IMR-90 (cell line): ENCODE measurements around the gene C10orf67. TPM values are rescaled to one million over a fixed set of nuclear protein-coding genes. Genes with fewer than 3 reads are reported as not detected.
"Not testable (repeated sequence)": the region's sequence is repeated elsewhere in the genome, so short reads cannot be mapped to it uniquely, and the experiment has no call there.

Source experiments
- ATAC-seq: fragments of 200-7000 bp; cut with Tn5 transposase; 2 replicates; pipeline ENCODE4 v1.9.1; 2020; ENCODE audit warnings: low read depth, mild to moderate bottlenecking, moderate library complexity
- BruUV-seq: library from RNA; stranded (reverse); fragments of 400-500 nt; replicated peaks from 2 replicates; lab custom pipeline; 2021; lab: Mats Ljungman, UMichigan
- CTCF ChIA-PET: fragments of 300-600 bp; formaldehyde crosslinking; extraction: SDS; loops from one replicate; lab custom pipeline; 2021; ENCODE audit warnings: antibody characterized with exemption; lab: Yijun Ruan, JAX
- POLR2A ChIA-PET: fragments of 300-600 bp; sonication (Branson Sonifier 250); formaldehyde crosslinking; loops from one replicate; lab custom pipeline; 2022; ENCODE audit warnings: antibody characterized with exemption; ENCODE audit not compliant: unreplicated experiment; lab: Charles Lee
- DNase-seq: peaks from one replicate; pipeline ENCODE4 v3.0.0; 2013
- H2AFZ ChIP-seq: replicated peaks from 2 replicates; pipeline ENCODE3; 2013; ENCODE audit warnings: low read length, mild to moderate bottlenecking; ENCODE audit not compliant: poor library complexity
- H2AK5ac ChIP-seq: 2 replicates; pipeline ENCODE4 v1.6.1; 2013; ENCODE audit warnings: low read depth, low read length, inconsistent platforms
- H2AK9ac ChIP-seq: replicated peaks from 2 replicates; pipeline ENCODE3; 2013; ENCODE audit warnings: mild to moderate bottlenecking, low read depth, low read length, moderate library complexity; ENCODE audit not compliant: poor library complexity
- H2BK120ac ChIP-seq: 2 replicates; pipeline ENCODE4 v1.6.1; 2013; ENCODE audit warnings: low read depth, low read length, inconsistent platforms
- H2BK15ac ChIP-seq: 3 replicates; pipeline ENCODE4 v1.6.1; 2013; ENCODE audit warnings: low read depth, low read length, inconsistent platforms
- H2BK20ac ChIP-seq: 2 replicates; pipeline ENCODE4 v1.6.1; 2013; ENCODE audit warnings: low read depth, mild to moderate bottlenecking, inconsistent platforms, low read length, moderate library complexity
- H2BK5ac ChIP-seq: 2 replicates; pipeline ENCODE4 v1.6.1; 2013; ENCODE audit warnings: mild to moderate bottlenecking, low read depth, low read length, inconsistent platforms; ENCODE audit not compliant: poor library complexity, severe bottlenecking
- H3K14ac ChIP-seq: replicated peaks from 2 replicates; pipeline ENCODE4 v1.6.1; 2013; ENCODE audit warnings: low read depth, low read length, inconsistent platforms
- H3K18ac ChIP-seq: 2 replicates; pipeline ENCODE4 v1.6.1; 2013; ENCODE audit warnings: low read depth, low read length, control low read depth
- H3K23ac ChIP-seq: 2 replicates; pipeline ENCODE4 v1.6.1; 2013; ENCODE audit warnings: low read depth, low read length, inconsistent platforms
- H3K27ac ChIP-seq: 2 replicates; pipeline ENCODE4 v1.5.1; 2013; ENCODE audit warnings: mild to moderate bottlenecking, control low read depth, low read length; ENCODE audit not compliant: insufficient read depth
- H3K27me3 ChIP-seq: 2 replicates; pipeline ENCODE4 v1.6.1; 2013; ENCODE audit warnings: low read length; ENCODE audit not compliant: control insufficient read depth, insufficient read depth
- H3K36me3 ChIP-seq: 2 replicates; pipeline ENCODE4 v1.6.1; 2013; ENCODE audit warnings: low read length, mixed read lengths; ENCODE audit not compliant: control insufficient read depth, insufficient read depth
- H3K4ac ChIP-seq: 2 replicates; pipeline ENCODE4 v1.6.1; 2013; ENCODE audit warnings: low read depth, low read length, inconsistent platforms
- H3K4me1 ChIP-seq: 2 replicates; pipeline ENCODE4 v1.6.1; 2013; ENCODE audit warnings: low read length, mixed read lengths; ENCODE audit not compliant: control insufficient read depth, insufficient read depth
- H3K4me2 ChIP-seq: 2 replicates; pipeline ENCODE4 v1.6.1; 2013; ENCODE audit warnings: low read depth, mild to moderate bottlenecking, control low read depth, low read length, moderate library complexity
- H3K4me3 ChIP-seq: 2 replicates; pipeline ENCODE4 v1.5.1; 2013; ENCODE audit warnings: low read depth, mild to moderate bottlenecking, control low read depth, low read length, moderate library complexity; ENCODE audit not compliant: insufficient read depth
- H3K56ac ChIP-seq: 2 replicates; pipeline ENCODE4 v1.6.1; 2013; ENCODE audit warnings: low read length, inconsistent platforms; ENCODE audit not compliant: insufficient read depth; ENCODE audit errors: extremely low read depth
- H3K79me1 ChIP-seq, 2 experiments: 2 replicates each; pipeline ENCODE4 v1.6.1; 2013; ENCODE audit warnings: low read length in 2 of 2, inconsistent platforms in 1 of 2, low read depth in 1 of 2
- H3K9ac ChIP-seq: 2 replicates; pipeline ENCODE4 v1.6.1; 2013; ENCODE audit warnings: low read depth, low read length, control low read depth
- H3K9me1 ChIP-seq: 2 replicates; pipeline ENCODE4 v1.6.1; 2013; ENCODE audit warnings: low read length, inconsistent platforms; ENCODE audit not compliant: insufficient read depth
- H3K9me3 ChIP-seq: 2 replicates; pipeline ENCODE4 v1.6.1; 2013; ENCODE audit warnings: low read length; ENCODE audit not compliant: control insufficient read depth, insufficient read depth
- H4K20me1 ChIP-seq: 2 replicates; pipeline ENCODE4 v1.6.1; 2013; ENCODE audit warnings: low read length, inconsistent platforms; ENCODE audit not compliant: insufficient read depth
- H4K5ac ChIP-seq: 2 replicates; pipeline ENCODE4 v1.6.1; 2013; ENCODE audit warnings: mild to moderate bottlenecking, low read depth, low read length, control low read depth
- H4K8ac ChIP-seq, 2 experiments: 2 replicates each; pipeline ENCODE4 v1.6.1; 2013; ENCODE audit warnings: low read depth in 2 of 2, low read length in 2 of 2, control low read depth in 1 of 2, inconsistent platforms in 1 of 2
- H4K91ac ChIP-seq: 2 replicates; pipeline ENCODE4 v1.6.1; 2013; ENCODE audit warnings: low read depth, low read length, inconsistent platforms; ENCODE audit not compliant: insufficient read depth
- WGBS, 2 experiments: methylation state at CpG; one replicate each; pipeline versions ENCODE4 v1.1.5 to v1.1.7; 2013; ENCODE audit warnings: missing lambda C conversion rate in 2 of 2; ENCODE audit not compliant: insufficient read length in 1 of 2; ENCODE audit errors: extremely low coverage in 2 of 2; 5-methylcytosine and 5-hydroxymethylcytosine counted together
- dilution Hi-C: fragments of 300-500 bp; cut with HindIII; formaldehyde crosslinking; loops from one replicate; pipeline ENCODE4 v1.14.3; 2018; ENCODE audit warnings: low sequenced_read_pairs; ENCODE audit not compliant: unreplicated experiment
- in situ Hi-C: fragments of 300-500 bp; cut with MboI; formaldehyde crosslinking; loops from 3 replicates; pipeline ENCODE4 v1.14.3; 2019; ENCODE audit warnings: low sequenced_read_pairs, inconsistent platforms, mixed read lengths
- intact Hi-C: fragments of 100-400 bp; cut with micrococcal nuclease; formaldehyde crosslinking; loops from 2 replicates; pipeline ENCODE4 v1.10.0; 2022
- polyA plus RNA-seq, 3 experiments: library from polyadenylated mRNA; depleted of rRNA; stranded (reverse); fragments of >200 nt; gene quantifications; 2 replicates each; pipeline ENCODE4 v1.2.3, GENCODE V29; 2012; ENCODE audit warnings: low replicate concordance in 1 of 3
- total RNA-seq: library from RNA; depleted of rRNA; stranded (reverse); fragments of >200 nt; gene quantifications from 2 replicates; pipeline ENCODE4 v1.2.3, GENCODE V29; 2012

C10orf67 gene
- total and polyA plus RNA-seq, 2 of the 4 experiments (the other 2 are of a cell fraction): 0.15 to 0.18 TPM

DNA sequence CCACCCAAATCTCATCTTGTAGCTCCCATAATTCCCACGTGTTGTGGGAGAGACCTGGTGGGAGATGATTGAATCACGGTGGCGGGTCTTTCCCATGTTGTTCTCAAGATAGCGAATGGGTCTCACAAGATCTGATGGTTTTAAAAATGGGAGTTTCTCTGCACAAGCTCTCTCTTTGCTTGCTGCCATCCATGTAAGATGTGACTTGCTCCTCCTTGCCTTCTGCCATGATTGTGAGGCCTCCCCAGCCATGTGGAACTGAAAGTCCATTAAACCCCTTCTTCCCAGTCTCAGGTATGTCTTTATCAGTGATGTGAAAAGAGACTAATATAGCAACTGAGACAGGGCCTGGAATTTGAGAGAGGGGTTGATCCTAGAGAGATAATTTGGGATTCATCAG lies 91.7 kb downstream of the C10orf67 start:
- H3K4me3 ChIP-seq, H3K36me3 ChIP-seq, POLR2A ChIA-PET, H2AFZ ChIP-seq, intact Hi-C loops, H3K56ac ChIP-seq, H4K8ac ChIP-seq, H2AK5ac ChIP-seq, H3K4me2 ChIP-seq, H4K5ac ChIP-seq, H2BK120ac ChIP-seq, ATAC-seq, H3K4me1 ChIP-seq, H3K9me1 ChIP-seq, DNase-seq, H2AK9ac ChIP-seq, H3K9me3 ChIP-seq, BruUV-seq, in situ Hi-C loops, H2BK15ac ChIP-seq, H3K23ac ChIP-seq, H3K9ac ChIP-seq, CTCF ChIA-PET, H3K4ac ChIP-seq, H3K27me3 ChIP-seq, H4K91ac ChIP-seq, H2BK20ac ChIP-seq, H2BK5ac ChIP-seq, dilution Hi-C loops, H3K14ac ChIP-seq, H3K18ac ChIP-seq, H3K79me1 ChIP-seq, H3K27ac ChIP-seq, H4K20me1 ChIP-seq: not testable (repeated sequence)
- no CpG with 5 or more reads among the region's 4 CpGs for WGBS, 2 experiments

DNA sequence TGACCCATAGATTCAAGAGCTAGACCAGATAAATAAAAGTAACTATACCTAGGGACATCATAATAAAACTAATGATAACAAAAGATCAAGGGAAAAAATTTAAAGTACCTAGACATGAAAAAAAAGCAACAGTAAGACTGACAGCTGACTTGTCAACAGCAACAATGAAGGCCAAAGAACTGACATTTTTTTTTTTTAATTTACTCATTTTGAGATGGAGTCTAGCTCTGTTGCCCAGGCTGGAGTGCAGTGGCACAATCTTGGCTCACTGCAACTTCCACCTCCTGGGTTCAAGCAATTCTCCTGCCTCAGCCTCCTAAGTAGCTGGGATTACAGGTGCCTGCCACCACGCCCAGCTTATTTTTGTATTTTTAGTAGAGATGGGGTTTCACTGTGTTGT lies 102.8 kb downstream of the C10orf67 start:
- H2AK5ac ChIP-seq, H2AFZ ChIP-seq, H3K9me3 ChIP-seq, H2BK15ac ChIP-seq, H3K4me1 ChIP-seq, DNase-seq, H3K4me3 ChIP-seq, H3K27me3 ChIP-seq, H4K5ac ChIP-seq, in situ Hi-C loops, H3K18ac ChIP-seq, H2BK120ac ChIP-seq, BruUV-seq, intact Hi-C loops, POLR2A ChIA-PET, H3K79me1 ChIP-seq, ATAC-seq, H3K56ac ChIP-seq, H2BK5ac ChIP-seq, H3K27ac ChIP-seq, H2AK9ac ChIP-seq, H4K8ac ChIP-seq, H3K9me1 ChIP-seq, H4K91ac ChIP-seq, H3K4ac ChIP-seq, H3K23ac ChIP-seq, H2BK20ac ChIP-seq, dilution Hi-C loops, H3K14ac ChIP-seq, CTCF ChIA-PET, H3K9ac ChIP-seq, H4K20me1 ChIP-seq, H3K4me2 ChIP-seq, H3K36me3 ChIP-seq: not testable (repeated sequence)
- WGBS, 2 experiments: no CpG with 5 or more reads among the region's 1 CpG
